D721Med (cell line): Measurements from ENCODE around the gene COG5.

Experiments used
- DNase-seq: peaks from one replicate; pipeline ENCODE4 v3.0.0; 2011; ENCODE audit warnings: low spot score; ENCODE audit not compliant: insufficient read length
- FAIRE-seq: peaks from 2 replicates; lab custom pipeline; 2011; peaks lifted over from hg19 to GRCh38; lab: Jason Lieb, UNC
- CTCF ChIP-seq: IDR thresholded peaks from 2 replicates; pipeline ENCODE4 v1.5.1; 2012; ENCODE audit warnings: mild to moderate bottlenecking, control low read depth; ENCODE audit not compliant: insufficient read depth; ENCODE audit errors: missing control alignments

Gene COG5

GRCh38 chr7:107269790-107270189, 293.9 kb downstream of the COG5 start:
- no peak for FAIRE-seq
- no peak for DNase-seq
- TF ChIP-seq CTCF, result no peak

- TF ChIP-seq CTCF, result no peak
- no peak for DNase-seq
- no peak for FAIRE-seq
These were observed 295.1 kb downstream of the COG5 start for GRCh38 chr7:107268594-107268993.

- DNase-seq (peak; percentile 26), FAIRE-seq (peak; percentile 89)
These were observed 296.6 kb downstream of the COG5 start for GRCh38 chr7:107267138-107267537.

GRCh38 chr7:107264723-107265122, 299.0 kb downstream of the COG5 start:
- no peak for DNase-seq
- FAIRE-seq, result no peak
- TF ChIP-seq CTCF, result no peak

More at GRCh38 chr7:107267138-107267537, 296.6 kb downstream of the COG5 start:
- no peak for TF ChIP-seq CTCF

- no peak for TF ChIP-seq CTCF
- FAIRE-seq (no peak), DNase-seq (no peak)
These were observed 300.9 kb downstream of the COG5 start for GRCh38 chr7:107262857-107263256.

- TF ChIP-seq CTCF, result no peak
- FAIRE-seq, result no peak
These were observed 305.0 kb downstream of the COG5 start for GRCh38 chr7:107258737-107259136.

GRCh38 chr7:107255602-107256001, 308.1 kb downstream of the COG5 start:
- no peak for TF ChIP-seq CTCF
- DNase-seq (no peak), FAIRE-seq (no peak)

More at GRCh38 chr7:107258737-107259136, 305.0 kb downstream of the COG5 start:
- DNase-seq, result no peak
